HG03520 (cell line): Measurements from ENCODE around the gene ACER3.
"Not testable (repeated sequence)": the region's sequence is repeated elsewhere in the genome, so short reads cannot be mapped to it uniquely, and the experiment has no call there.

ENCODE experiments used
- ATAC-seq: cut with Tn5 transposase; IDR thresholded peaks from one replicate; pipeline ENCODE4 v1.9.1; 2021; ENCODE audit warnings: mild to moderate bottlenecking, moderate library complexity; ENCODE audit not compliant: unreplicated experiment

ACER3 gene

GRCh38 chr11:77055913-77056312, 195.2 kb downstream of the ACER3 start:
- no peak for ATAC-seq

GRCh38 chr11:77056814-77057402, 196.2 kb downstream of the ACER3 start:
- ATAC-seq, result no peak

GRCh38 chr11:77057938-77058474, 197.3 kb downstream of the ACER3 start:
- ATAC-seq, result no peak

GRCh38 chr11:77058900-77059299, 198.2 kb downstream of the ACER3 start:
- ATAC-seq, result no peak

GRCh38 chr11:77059806-77060205, 199.1 kb downstream of the ACER3 start:
- no peak for ATAC-seq

- ATAC-seq, result no peak
Measured at GRCh38 chr11:77060234-77060633, 199.5 kb downstream of the ACER3 start.

- ATAC-seq, result not testable (repeated sequence)
Measured at GRCh38 chr11:77061258-77061657, 200.5 kb downstream of the ACER3 start.

- no peak for ATAC-seq
Measured at GRCh38 chr11:77062924-77063323, 202.2 kb downstream of the ACER3 start.

- ATAC-seq, result no peak
Measured at GRCh38 chr11:77063407-77063806, 202.7 kb downstream of the ACER3 start.

- no peak for ATAC-seq
Measured at GRCh38 chr11:77063861-77064260, 203.1 kb downstream of the ACER3 start.

- no peak for ATAC-seq
Measured at GRCh38 chr11:77064648-77065217, 204.0 kb downstream of the ACER3 start.

GRCh38 chr11:77065878-77066228, 205.1 kb downstream of the ACER3 start:
- ATAC-seq, result no peak

- peak; percentile 90 for ATAC-seq
Measured at GRCh38 chr11:77066229-77067042, 205.7 kb downstream of the ACER3 start, which contains the start of gene CAPN5. TSS of gene CAPN5 (plus strand) at chr11:77066971. CDS start at chr11:77084887, 17,916 bp downstream.

GRCh38 chr11:77067861-77068443, 207.2 kb downstream of the ACER3 start:
- ATAC-seq, result no peak

- ATAC-seq, result no peak
Measured at GRCh38 chr11:77068457-77069335, 208.0 kb downstream of the ACER3 start.

- ATAC-seq, result no peak
Measured at GRCh38 chr11:77069336-77069968, 208.7 kb downstream of the ACER3 start.

GRCh38 chr11:77069969-77070582, 209.4 kb downstream of the ACER3 start:
- ATAC-seq, result no peak

GRCh38 chr11:77071077-77071476, 210.4 kb downstream of the ACER3 start:
- no peak for ATAC-seq
